GM18858 (cell line): ENCODE data around the gene EGF.
"Not testable (repeated sequence)": the region's sequence is repeated elsewhere in the genome, so short reads cannot be mapped to it uniquely, and the experiment has no call there.

Experiments used
- ATAC-seq: cut with Tn5 transposase; IDR thresholded peaks from one replicate; pipeline ENCODE4 v1.9.1; 2021; ENCODE audit not compliant: unreplicated experiment

The EGF gene

GRCh38 chr4:109913596-109914241 is 1.0 kb downstream of the EGF start:
- ATAC-seq, result no peak

- no peak for ATAC-seq
Observed at GRCh38 chr4:109914322-109914721, 1.6 kb downstream of the EGF start.

- ATAC-seq, result no peak
Observed at GRCh38 chr4:109915385-109916026, 2.8 kb downstream of the EGF start.

- ATAC-seq, result no peak
Observed at GRCh38 chr4:109916027-109916409, 3.3 kb downstream of the EGF start.

GRCh38 chr4:109921384-109921808 is 8.7 kb downstream of the EGF start:
- ATAC-seq, result no peak

DNA sequence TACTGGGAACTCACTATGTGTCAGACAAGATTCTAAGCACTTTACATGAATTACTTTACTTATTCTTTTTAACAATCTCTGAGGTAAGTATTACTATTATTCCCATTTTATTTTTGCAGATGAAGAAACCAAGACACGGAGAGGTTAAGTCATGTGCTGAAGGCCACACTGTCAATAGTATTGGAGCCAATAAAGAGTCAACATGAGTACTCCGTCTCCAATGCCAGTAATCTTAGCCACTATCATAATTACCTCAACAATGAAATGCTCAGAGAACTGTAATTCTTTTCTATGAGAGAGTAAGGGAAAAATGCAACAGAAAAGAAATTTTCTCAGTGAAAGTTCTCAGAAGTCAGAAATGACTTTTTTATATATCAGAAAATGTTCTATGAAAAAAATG is 12.7 kb downstream of the EGF start:
- no peak for ATAC-seq

- ATAC-seq, result no peak
Observed at GRCh38 chr4:109928327-109929045, 15.8 kb downstream of the EGF start.

GRCh38 chr4:109930464-109930863 is 17.8 kb downstream of the EGF start:
- ATAC-seq, result no peak

DNA sequence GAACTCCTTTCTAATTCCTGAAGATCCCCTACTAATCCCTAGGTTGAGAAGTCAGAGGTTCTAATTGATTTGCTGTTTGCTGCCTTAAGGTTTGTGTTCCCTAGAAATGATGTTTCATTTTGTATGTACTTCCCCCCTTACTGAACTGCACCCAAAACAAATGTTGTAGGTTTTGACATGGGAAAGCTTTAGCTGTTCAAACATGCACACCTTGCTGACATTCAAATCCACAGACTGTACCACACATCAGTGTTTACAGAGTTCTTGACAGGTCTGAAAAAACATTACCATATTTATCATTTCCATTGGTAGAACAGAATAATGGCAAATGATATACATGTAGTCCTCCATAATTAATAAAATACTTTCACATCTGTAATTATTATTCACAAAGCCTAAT is 18.2 kb downstream of the EGF start:
- ATAC-seq, result no peak

GRCh38 chr4:109931318-109931717 is 18.6 kb downstream of the EGF start:
- ATAC-seq, result no peak

GRCh38 chr4:109937352-109937751 is 24.7 kb downstream of the EGF start:
- not testable (repeated sequence) for ATAC-seq

GRCh38 chr4:109939190-109939589 is 26.5 kb downstream of the EGF start:
- ATAC-seq, result no peak

DNA sequence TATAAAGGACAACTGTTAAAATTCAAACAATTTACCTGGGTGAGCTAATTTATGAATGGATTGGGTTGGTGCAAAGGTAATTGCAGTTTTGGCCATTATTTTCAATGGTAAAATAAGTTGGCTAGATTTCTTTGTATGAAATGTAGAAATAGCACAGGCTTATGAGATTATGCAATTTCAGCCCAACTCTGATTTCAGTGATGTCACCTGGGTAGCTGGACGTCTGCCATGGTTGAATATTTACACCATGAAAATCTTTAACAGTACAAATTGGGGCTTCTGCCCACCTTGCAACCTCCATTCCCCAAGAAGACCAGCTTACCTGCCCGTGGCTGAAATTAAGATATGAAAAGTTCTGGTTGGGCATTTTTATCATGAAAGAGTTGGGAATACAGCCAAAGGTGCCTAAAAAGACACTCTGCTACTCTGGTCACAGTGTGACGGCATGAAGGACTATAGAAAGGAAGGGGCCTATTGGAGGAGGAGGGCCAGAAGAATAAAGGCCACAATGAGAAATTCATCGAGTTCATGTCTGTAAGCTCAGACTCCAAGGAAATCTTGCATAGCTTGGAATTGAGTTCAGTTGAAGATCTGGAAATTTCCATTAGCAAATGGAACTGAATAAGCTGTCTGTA is 29.7 kb downstream of the EGF start:
- ATAC-seq, result no peak

- no peak for ATAC-seq
Observed at GRCh38 chr4:109943745-109944144, 31.1 kb downstream of the EGF start.

DNA sequence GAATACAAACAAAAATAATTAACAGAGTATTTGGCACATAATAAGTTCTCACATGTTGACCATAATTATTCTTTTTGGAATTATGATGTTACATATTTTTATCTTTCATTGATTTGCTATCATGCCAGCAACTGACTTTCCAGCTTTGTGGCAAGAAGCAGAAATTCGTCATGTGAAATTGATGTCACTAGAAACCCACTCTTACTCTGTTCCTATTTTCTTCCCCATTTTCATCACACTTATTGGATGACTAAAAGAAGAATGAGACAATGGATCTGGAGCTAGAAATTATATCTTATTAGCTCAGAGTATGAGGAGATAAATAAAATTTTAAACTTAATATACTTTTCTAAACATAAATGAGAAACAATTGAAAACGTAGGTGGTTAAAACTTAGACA is 31.9 kb downstream of the EGF start:
- no peak for ATAC-seq

GRCh38 chr4:109945056-109945455 is 32.4 kb downstream of the EGF start:
- no peak for ATAC-seq

DNA sequence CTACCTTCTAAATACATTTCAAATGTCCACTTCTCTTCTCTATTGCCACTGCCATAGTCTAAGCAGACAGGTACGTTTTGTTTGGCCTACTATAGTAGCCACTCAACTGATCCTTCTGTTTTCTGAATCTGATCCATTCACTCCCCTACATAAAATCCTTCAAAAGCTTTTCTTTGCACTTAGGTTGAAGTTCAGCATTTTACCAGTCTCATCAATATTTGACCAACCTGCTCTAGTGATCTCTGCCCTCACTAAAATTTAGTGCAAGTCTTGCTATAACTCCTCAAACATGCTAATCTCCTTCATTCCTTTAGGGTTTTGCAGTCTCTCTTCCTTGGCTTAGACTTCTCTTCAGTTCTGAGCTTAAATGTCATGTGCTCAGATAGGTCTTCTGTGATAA is 33.4 kb downstream of the EGF start:
- no peak for ATAC-seq

GRCh38 chr4:109947457-109947856 is 34.8 kb downstream of the EGF start:
- ATAC-seq, result no peak

- no peak for ATAC-seq
Observed at GRCh38 chr4:109947918-109948317, 35.2 kb downstream of the EGF start.

- ATAC-seq, result not testable (repeated sequence)
Observed at GRCh38 chr4:109949099-109949718, 36.5 kb downstream of the EGF start.

DNA sequence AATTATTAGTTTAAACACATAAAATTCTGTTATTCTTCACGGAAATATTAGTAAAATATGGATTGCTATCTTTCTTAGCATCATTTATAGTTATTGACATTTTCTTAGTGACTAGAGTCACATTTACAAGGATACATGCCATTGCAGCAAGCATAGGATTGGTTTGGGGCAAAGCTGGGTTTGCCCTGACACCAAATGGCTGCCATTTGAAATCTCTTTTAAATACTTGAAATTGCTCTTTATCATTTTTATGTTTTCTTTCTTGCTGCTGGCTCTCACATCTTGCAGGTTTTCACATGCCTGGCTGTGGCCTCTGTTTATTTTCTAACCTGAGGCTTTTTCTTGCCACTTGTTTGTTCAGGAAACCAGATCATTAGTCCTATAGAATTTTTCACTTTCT is 39.9 kb downstream of the EGF start:
- ATAC-seq, result no peak
